SK-N-SH (cell line): ENCODE results near the gene AXL. TPM values are rescaled to one million over a fixed set of nuclear protein-coding genes. Genes with fewer than 3 reads are reported as not detected.

Experiments used
- CTCF ChIA-PET: fragments of 300-600, 350-600 bp; formaldehyde crosslinking; extraction: SDS; loops from one replicate; lab custom pipeline; 2021; lab: Yijun Ruan, JAX
- POLR2A ChIA-PET: fragments of 350-600 bp; sonication (Branson Sonifier 250); formaldehyde crosslinking; extraction: SDS; loops from one replicate; lab custom pipeline; 2020; ENCODE audit warnings: antibody characterized with exemption, inconsistent platforms; lab: Yijun Ruan, JAX
- DNase-seq: peaks from one replicate; pipeline ENCODE4 v3.0.0; 2012
- H2AFZ ChIP-seq: fragments of 200-600 bp; sonication (generic); 2 replicates; pipeline ENCODE4 v1.8.1; 2016; ENCODE audit warnings: antibody characterized with exemption, mild to moderate bottlenecking, low read depth
- H3F3A ChIP-seq: fragments of 200-600 bp; sonication (generic); replicated peaks from 2 replicates; pipeline ENCODE3; 2016; ENCODE audit warnings: antibody characterized with exemption, mild to moderate bottlenecking; ENCODE audit not compliant: insufficient read depth
- H3K27ac ChIP-seq, 2 experiments: fragments of 200-500 bp in 1 of 2; fragments of 200-600 bp in 1 of 2; sonication (Bioruptor generic) in 1 of 2; sonication (generic), shearing (Covaris generic) in 1 of 2; 2 replicates each; pipeline versions ENCODE4 v1.5.1 to v1.6.1; 2014 to 2016; ENCODE audit warnings: low read depth in 2 of 2, inconsistent platforms in 1 of 2, low read length in 1 of 2, mild to moderate bottlenecking in 1 of 2, mixed read lengths in 1 of 2
- H3K27me3 ChIP-seq: fragments of 200-600 bp; sonication (generic), shearing (Covaris generic); 2 replicates; pipeline ENCODE4 v1.6.1; 2016; ENCODE audit warnings: mixed run types; ENCODE audit not compliant: insufficient read depth
- H3K36me3 ChIP-seq, 2 experiments: fragments of 200-500 bp in 1 of 2; fragments of 200-600 bp in 1 of 2; sonication (Bioruptor generic) in 1 of 2; sonication (generic) in 1 of 2; replicated peaks in 1 of 2; 2 replicates each; pipeline versions ENCODE3 to v1.5.1; 2014 to 2016; ENCODE audit warnings: low read length in 1 of 2, mild to moderate bottlenecking in 1 of 2; ENCODE audit not compliant: insufficient read depth in 2 of 2, control insufficient read depth in 1 of 2
- H3K4me1 ChIP-seq, 2 experiments: fragments of 200-500 bp in 1 of 2; fragments of 200-600 bp in 1 of 2; sonication (Bioruptor generic) in 1 of 2; sonication (generic), shearing (Covaris generic) in 1 of 2; 2 replicates each; pipeline versions ENCODE4 v1.5.1 to v1.6.1; 2014 to 2016; ENCODE audit warnings: low read depth in 1 of 2, low read length in 1 of 2, mixed run types in 1 of 2; ENCODE audit not compliant: insufficient read depth in 2 of 2, control insufficient read depth in 1 of 2
- H3K4me2 ChIP-seq: fragments of 200-600 bp; sonication (generic), shearing (Covaris generic); 2 replicates; pipeline ENCODE4 v1.6.1; 2017; ENCODE audit warnings: mixed run types
- H3K4me3 ChIP-seq, 2 experiments: fragments of 200-500 bp in 1 of 2; fragments of 200-600 bp in 1 of 2; sonication (Bioruptor generic) in 1 of 2; sonication (generic), shearing (Covaris generic) in 1 of 2; 2 replicates each; pipeline versions ENCODE4 v1.5.1 to v1.8.1; 2014 to 2016; ENCODE audit warnings: low read depth in 2 of 2, inconsistent platforms in 1 of 2, low read length in 1 of 2, mild to moderate bottlenecking in 1 of 2, mixed read lengths in 1 of 2, moderate library complexity in 1 of 2
- H3K79me2 ChIP-seq: fragments of 200-600 bp; sonication (generic); 2 replicates; pipeline ENCODE4 v1.8.1; 2017; ENCODE audit warnings: mild to moderate bottlenecking; ENCODE audit not compliant: insufficient read depth
- H3K9ac ChIP-seq: fragments of 200-600 bp; sonication (generic); 2 replicates; pipeline ENCODE4 v1.6.1; 2017; ENCODE audit warnings: mixed run types
- H3K9me2 ChIP-seq: fragments of 200-600 bp; sonication (generic); 2 replicates; pipeline ENCODE4 v1.6.1; 2017; ENCODE audit warnings: mixed run types
- H3K9me3 ChIP-seq: fragments of 200-600 bp; sonication (generic); 2 replicates; pipeline ENCODE4 v1.6.1; 2017; ENCODE audit warnings: mixed run types, mild to moderate bottlenecking, moderate library complexity
- H4K20me1 ChIP-seq: fragments of 200-600 bp; sonication (generic); 2 replicates; pipeline ENCODE4 v1.6.1; 2017; ENCODE audit warnings: mild to moderate bottlenecking, mixed run types; ENCODE audit not compliant: insufficient read depth
- CHD2 ChIP-seq: fragments of 150-350 bp; IDR thresholded peaks from 2 replicates; pipeline ENCODE4 v1.6.1; 2018; ENCODE audit warnings: low read length; ENCODE audit not compliant: partially characterized antibody
- EP300 ChIP-seq, 2 experiments: IDR thresholded peaks; 2 replicates each; pipeline versions ENCODE4 v1.4.0 to v1.6.1; 2012; ENCODE audit warnings: borderline replicate concordance in 1 of 2, low read depth in 1 of 2, low read length in 1 of 2
- EZH2phosphoT487 ChIP-seq: fragments of 200-600 bp; sonication (generic); IDR thresholded peaks from 2 replicates; pipeline ENCODE4 v1.6.1; 2017; ENCODE audit warnings: low read depth, mixed run types, mild to moderate bottlenecking, antibody characterized with exemption, moderate library complexity, borderline replicate concordance
- FOXM1 ChIP-seq: IDR thresholded peaks from 2 replicates; pipeline ENCODE4 v1.4.0; 2012; ENCODE audit warnings: low read depth, mild to moderate bottlenecking
- GABPA ChIP-seq: IDR thresholded peaks from 2 replicates; pipeline ENCODE4 v1.4.0; 2012; ENCODE audit warnings: low read depth, mild to moderate bottlenecking
- GATA2 ChIP-seq: sonication (generic); formaldehyde crosslinking; IDR thresholded peaks from 2 replicates; pipeline ENCODE4 v1.5.0; 2020; ENCODE audit warnings: mild to moderate bottlenecking, missing genetic modification reagents
- IRF3 ChIP-seq: fragments of 150-350 bp; IDR thresholded peaks from 2 replicates; pipeline ENCODE4 v1.6.1; 2016; ENCODE audit warnings: mild to moderate bottlenecking, low read depth, low read length
- JUND ChIP-seq: IDR thresholded peaks from 2 replicates; pipeline ENCODE4 v1.4.0; 2012
- MAX ChIP-seq: IDR thresholded peaks from 2 replicates; pipeline ENCODE4 v1.4.0; 2012; ENCODE audit warnings: low read depth
- MEF2A ChIP-seq: IDR thresholded peaks from 2 replicates; pipeline ENCODE4 v1.4.0; 2012; ENCODE audit warnings: low read depth, borderline replicate concordance
- MXI1 ChIP-seq: IDR thresholded peaks from 2 replicates; pipeline ENCODE4 v1.6.1; 2012; ENCODE audit warnings: mild to moderate bottlenecking, low read depth, low read length, improper control_type of control experiment
- NFIC ChIP-seq: IDR thresholded peaks from 2 replicates; pipeline ENCODE4 v1.4.0; 2012; ENCODE audit warnings: borderline replicate concordance
- NRF1 ChIP-seq: IDR thresholded peaks from 2 replicates; pipeline ENCODE4 v1.6.1; 2012; ENCODE audit warnings: low read depth, mild to moderate bottlenecking, low read length
- POLR2AphosphoS5 ChIP-seq: IDR thresholded peaks from 2 replicates; pipeline ENCODE4 v1.6.1; 2012; ENCODE audit warnings: low read depth, low read length
- REST ChIP-seq: IDR thresholded peaks from 2 replicates; pipeline ENCODE4 v1.6.1; 2012; ENCODE audit warnings: mild to moderate bottlenecking, low read depth, low read length, moderate library complexity
- RXRA ChIP-seq: IDR thresholded peaks from 2 replicates; pipeline ENCODE4 v1.4.0; 2012; ENCODE audit warnings: low read depth, mild to moderate bottlenecking, borderline replicate concordance
- TCF12 ChIP-seq: IDR thresholded peaks from 2 replicates; pipeline ENCODE4 v1.4.0; 2012
- USF2 ChIP-seq: fragments of 150-350 bp; IDR thresholded peaks from 2 replicates; pipeline ENCODE4 v1.6.1; 2017; ENCODE audit warnings: antibody characterized with exemption, low read length, low read depth, borderline replicate concordance
- YY1 ChIP-seq: IDR thresholded peaks from 2 replicates; pipeline ENCODE4 v1.4.0; 2012; ENCODE audit warnings: low read depth, mild to moderate bottlenecking
- WGBS: methylation state at CpG from one replicate; pipeline ENCODE4 v1.1.6; 2017; ENCODE audit warnings: low lambda C conversion rate; 5-methylcytosine and 5-hydroxymethylcytosine counted together
- polyA plus RNA-seq, 3 experiments: library from polyadenylated mRNA; depleted of rRNA; stranded (reverse); fragments of >200 nt; gene quantifications; 2 replicates each; pipeline ENCODE4 v1.2.3, GENCODE V29; 2012

AXL gene
- polyA plus RNA-seq, 1 of the 3 experiments (the other 2 are of a cell fraction) = 82.6 TPM

GRCh38 chr19:41172297-41173164 lies 46.5 kb upstream of the AXL start (continued):
- TF ChIP-seq EP300 (IDR thresholded peaks at IDR 0.05; ENCODE audit: borderline replicate concordance in 1 of 2, low read depth in 1 of 2, low read length in 1 of 2) (no peak), REST (no peak), POLR2AphosphoS5 (no peak), MEF2A (no peak), GABPA (no peak), RXRA (no peak), TCF12 (no peak), FOXM1 (no peak)
- TF ChIP-seq, all 33 proteins: peak for 0

- H3K4me3 ChIP-seq = no peak overlapping the region
- 44% methylated on average over 15 of the region's 15 CpGs for WGBS
- CTCF ChIA-PET = no interaction called here
- DNase-seq = no peak
- no peak overlapping the region for H3K27ac ChIP-seq
- H3K9me3 ChIP-seq = no peaks in the 10 kb centered on the region
- H3K27me3 ChIP-seq = peaks cover 41% of the 10 kb centered on the region; the same call in 1 of the 2 replicates
- H3K9ac ChIP-seq = no peak overlapping the region
- peaks cover 5% of the 10 kb centered on the region for H3F3A ChIP-seq
- TF ChIP-seq MAX (no peak), YY1 (no peak), MEF2A (no peak), IRF3 (no peak), USF2 (no peak), NRF1 (no peak), EZH2phosphoT487 (no peak), CHD2 (no peak), GATA2 (no peak), NFIC (no peak), TCF12 (no peak), JUND (no peak), POLR2AphosphoS5 (no peak), MXI1 (no peak)
- H3K36me3 ChIP-seq = no peaks in the 10 kb centered on the region
- H3K4me1 ChIP-seq = no peaks in the 10 kb centered on the region
- no peaks in the 10 kb centered on the region for H3K9me2 ChIP-seq
- POLR2A ChIA-PET = no interaction called here
- H3K79me2 ChIP-seq = no peaks in the 10 kb centered on the region
- no peaks in the 10 kb centered on the region for H4K20me1 ChIP-seq
- no peak overlapping the region for H3K4me2 ChIP-seq
- no peak overlapping the region for H2AFZ ChIP-seq
Observed at GRCh38 chr19:41174297-41174928, 44.6 kb upstream of the AXL start.
